CD4-positive, alpha-beta T cell treated with Interferon gamma for 1 hour (primary cell): ENCODE measurements around the gene PLEKHG3.

Experiments used
- DNase-seq: peaks from one replicate; pipeline ENCODE4 v3.0.0-alpha.2; 2020

Gene PLEKHG3

DNA sequence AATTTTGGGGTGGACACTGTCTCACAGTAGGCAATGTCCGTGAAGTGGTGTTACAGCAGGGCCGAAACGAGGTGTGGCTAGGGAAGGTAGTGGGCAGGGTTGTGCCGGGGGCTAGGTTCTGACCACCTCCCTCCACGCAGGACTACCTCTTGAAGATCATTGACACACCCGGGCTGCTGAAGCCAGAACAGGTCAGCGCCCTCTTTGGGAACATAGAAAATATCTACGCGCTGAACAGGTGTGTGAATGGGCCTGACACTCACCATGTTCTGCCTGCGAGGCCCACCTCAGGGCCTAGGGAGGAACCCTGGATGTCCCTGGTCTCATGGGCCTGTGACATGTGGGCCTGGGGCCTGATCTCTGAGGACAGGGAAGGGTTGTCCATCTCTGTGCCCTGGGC is 24.6 kb downstream of the PLEKHG3 start:
- DNase-seq: no peak

DNA sequence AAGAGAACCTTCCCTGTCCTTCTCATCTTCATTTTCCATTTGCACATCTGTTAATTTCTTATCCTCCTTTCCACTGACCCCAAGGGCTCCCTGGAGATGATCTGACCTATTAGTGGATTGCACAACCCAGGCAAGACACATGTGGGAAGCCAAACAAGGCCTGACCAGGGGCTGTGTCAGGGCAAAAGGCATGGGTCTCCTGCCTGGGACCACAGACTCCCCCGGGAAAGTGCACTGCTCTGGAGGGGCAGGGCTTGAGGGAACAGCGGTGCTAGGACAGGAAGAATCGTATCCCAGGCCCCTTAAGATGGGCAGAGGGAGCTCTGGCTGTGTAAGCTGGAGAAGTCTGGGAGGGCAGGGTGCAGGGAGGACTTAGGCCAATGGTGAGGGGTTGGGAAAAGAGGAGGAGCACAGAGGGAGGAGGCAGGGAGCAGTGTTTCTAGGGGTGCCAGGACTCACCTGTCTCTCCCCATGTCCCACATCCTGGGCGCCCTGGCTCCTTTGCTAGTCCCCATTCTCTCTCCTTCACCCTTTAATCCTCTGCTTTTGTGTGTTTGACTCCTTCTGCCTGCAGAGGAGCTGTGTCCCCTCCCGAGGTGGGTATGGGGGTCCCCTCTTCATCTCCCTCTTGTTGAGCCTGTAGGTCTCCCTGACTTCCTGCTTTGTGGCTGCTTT is 25.3 kb downstream of the PLEKHG3 start:
- DNase-seq: no peak

- no peak for DNase-seq
Measured at GRCh38 chr14:64730061-64730440, 25.8 kb downstream of the PLEKHG3 start.

- DNase-seq: no peak
Measured at GRCh38 chr14:64730681-64731080, 26.5 kb downstream of the PLEKHG3 start.

DNA sequence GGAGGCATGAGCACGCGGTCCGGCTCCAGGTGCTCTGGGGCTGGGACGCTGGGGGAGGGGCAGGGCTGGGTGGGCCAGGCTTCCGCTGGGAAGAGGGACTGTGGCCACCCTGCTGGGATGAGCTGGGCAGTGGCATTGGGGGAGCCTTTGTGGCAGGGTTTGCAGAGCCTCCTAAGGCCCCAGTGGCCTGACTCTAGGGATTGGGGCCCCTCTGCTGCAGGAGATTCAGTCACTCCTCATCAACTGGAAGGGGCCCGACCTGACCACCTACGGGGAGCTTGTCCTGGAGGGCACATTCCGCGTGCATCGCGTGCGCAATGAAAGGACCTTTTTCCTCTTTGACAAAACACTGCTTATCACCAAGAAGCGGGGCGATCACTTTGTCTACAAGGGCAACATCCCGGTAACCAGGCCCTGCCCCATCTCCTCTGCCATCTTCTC is 26.9 kb downstream of the PLEKHG3 start:
- no peak for DNase-seq

GRCh38 chr14:64732066-64732465 is 27.8 kb downstream of the PLEKHG3 start:
- no peak for DNase-seq

DNA sequence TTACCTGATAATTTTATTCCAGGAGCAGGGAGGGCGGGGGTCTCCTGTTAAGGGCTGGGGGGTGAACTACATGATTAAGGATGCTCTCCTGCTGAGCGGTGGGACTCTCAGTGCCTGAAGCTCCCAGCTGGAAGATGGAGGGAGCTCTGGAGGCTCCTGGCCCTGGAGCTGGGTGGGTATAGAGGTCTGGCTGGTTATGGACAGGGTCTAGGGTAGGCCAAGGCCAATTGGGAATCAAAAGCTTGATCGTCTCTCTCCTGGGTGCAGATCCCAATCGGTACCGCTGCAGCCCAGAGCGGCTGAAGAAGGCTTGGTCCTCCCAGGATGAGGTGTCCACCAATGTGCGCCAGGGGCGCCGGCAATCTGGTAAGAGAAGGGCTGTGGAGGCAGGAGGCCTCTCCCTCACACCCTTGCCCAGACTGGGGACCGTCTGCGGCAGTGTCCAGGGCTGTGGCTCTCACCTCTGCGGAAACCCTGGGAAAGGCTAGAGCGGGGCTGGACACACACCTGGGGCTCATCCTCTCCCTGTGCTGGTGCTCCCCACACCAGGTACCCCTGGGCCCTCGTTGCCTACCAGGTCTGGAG is 28.4 kb downstream of the PLEKHG3 start:
- DNase-seq: no peak

DNA sequence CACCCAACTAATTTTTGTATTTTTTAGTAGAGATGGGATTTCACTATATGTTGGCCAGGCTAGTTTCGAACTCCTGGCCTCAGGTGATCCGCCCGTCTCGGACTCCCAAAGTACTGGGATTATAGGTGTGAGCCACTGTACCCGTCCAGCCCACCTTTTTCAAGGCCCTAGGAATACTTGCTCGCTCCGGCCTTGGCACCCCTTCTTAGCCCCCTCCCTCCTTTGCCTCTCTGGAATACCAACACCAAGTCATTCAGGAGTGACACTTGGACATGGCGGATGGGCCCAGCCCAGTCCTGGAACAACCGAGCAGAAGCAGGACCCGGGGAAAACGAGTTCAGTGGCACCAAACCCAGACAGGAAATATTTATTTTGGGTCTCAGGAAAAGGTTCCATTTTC is 29.1 kb downstream of the PLEKHG3 start:
- DNase-seq: no peak

DNA sequence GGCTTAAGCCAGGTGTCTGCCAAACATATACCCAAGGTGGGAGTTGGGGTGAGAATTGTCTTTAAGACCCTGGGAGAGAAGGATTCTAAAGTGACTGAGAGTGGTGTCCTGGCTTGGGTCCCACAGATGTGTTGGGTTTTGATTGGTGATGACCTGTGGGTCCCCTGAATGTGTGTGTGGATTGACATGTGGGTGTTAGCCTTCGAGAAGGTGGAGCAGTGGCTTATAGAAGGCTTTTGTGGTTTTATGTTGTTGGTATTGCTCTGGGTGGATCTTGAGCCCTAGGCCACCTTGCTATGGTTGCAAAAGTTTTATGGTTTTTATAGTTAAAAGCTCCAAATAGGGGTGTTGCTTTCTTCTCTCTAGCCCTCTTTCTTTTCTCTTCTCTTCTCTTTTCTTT is 29.7 kb downstream of the PLEKHG3 start:
- no peak for DNase-seq

GRCh38 chr14:64734990-64735389 is 30.8 kb downstream of the PLEKHG3 start:
- DNase-seq: no peak

- DNase-seq: no peak
Measured at GRCh38 chr14:64736271-64737169, 32.3 kb downstream of the PLEKHG3 start.

DNA sequence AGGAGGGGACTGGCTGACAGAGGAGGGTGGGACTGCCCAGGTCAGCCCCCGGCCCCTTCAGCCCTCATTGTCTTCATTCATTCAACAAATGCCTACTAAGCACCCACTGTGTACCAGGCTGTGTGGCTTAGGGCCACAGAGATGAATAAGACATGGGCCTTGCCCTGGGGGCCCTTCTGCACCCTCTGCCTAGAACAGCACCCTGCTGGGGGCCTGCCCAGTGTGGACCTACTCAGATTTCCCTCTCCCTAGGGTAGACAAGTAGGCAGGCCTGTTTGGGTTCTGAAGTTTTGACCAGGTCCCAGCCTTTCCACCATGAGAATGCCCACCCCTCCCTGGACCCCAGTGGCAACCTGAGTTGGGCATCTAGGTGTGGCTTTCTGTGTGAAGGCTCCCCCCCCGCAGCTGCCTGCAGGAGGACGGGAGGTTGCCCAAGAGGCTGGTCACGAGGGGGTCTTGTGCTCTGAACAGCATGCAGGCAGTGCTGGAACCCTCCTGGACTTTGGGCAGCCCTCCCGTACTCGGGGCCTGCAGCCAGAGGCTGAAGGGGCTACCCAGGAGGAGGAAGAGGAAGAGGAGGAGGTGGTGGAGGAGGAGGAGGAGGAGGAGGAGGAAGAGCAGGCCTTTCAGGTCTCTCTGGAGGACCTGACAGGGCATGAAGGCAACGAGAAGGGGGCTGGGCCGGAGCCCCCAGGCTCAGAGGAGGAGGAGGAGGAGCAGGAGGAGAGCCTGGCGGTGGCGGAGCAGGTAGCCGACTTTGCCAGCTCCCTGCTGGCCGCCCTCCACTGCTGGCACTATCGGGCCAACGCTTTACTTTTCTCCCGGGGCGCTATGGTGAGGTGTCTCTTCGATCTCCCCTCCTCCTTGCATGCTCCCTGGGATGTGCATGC is 33.4 kb downstream of the PLEKHG3 start:
- no peak for DNase-seq

DNA sequence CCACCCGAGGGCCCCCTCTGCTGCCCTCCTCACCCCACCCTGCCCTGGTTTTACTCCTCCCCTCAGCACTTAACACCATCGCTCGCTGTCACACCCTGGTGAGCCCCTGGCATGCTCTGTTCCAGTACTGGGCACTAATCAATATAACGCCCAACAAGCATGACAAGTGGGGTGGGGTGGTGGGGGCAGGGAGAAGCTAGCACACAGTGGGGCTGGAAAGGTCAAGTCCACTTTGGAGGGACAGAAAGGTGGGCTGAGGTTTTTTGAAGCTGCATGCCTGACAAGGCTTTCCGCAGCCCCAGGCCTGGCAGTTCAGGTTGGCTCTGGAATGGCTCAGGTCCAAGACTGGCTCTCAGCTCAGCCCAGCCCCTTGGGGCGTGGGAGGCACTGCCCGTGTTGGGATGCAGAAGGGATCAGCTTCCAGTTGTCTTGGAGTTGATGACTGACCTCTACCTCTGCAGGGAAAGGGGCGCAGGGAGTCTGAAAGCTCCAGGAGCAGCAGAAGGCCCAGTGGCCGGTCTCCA is 34.1 kb downstream of the PLEKHG3 start:
- DNase-seq: no peak

DNA sequence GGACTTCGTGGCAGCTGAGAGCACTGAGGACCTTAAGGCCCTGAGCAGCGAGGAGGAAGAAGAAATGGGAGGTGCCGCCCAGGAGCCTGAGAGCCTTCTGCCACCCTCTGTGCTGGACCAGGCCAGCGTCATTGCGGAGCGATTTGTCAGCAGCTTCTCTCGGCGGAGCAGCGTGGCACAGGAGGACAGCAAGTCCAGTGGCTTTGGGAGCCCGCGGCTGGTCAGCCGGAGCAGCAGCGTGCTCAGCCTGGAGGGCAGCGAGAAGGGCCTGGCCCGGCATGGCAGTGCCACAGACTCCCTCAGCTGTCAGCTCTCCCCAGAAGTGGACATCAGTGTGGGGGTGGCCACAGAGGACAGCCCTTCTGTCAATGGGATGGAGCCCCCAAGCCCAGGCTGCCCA is 37.0 kb downstream of the PLEKHG3 start:
- DNase-seq: no peak

GRCh38 chr14:64741961-64742360 is 37.7 kb downstream of the PLEKHG3 start:
- no peak for DNase-seq

DNA sequence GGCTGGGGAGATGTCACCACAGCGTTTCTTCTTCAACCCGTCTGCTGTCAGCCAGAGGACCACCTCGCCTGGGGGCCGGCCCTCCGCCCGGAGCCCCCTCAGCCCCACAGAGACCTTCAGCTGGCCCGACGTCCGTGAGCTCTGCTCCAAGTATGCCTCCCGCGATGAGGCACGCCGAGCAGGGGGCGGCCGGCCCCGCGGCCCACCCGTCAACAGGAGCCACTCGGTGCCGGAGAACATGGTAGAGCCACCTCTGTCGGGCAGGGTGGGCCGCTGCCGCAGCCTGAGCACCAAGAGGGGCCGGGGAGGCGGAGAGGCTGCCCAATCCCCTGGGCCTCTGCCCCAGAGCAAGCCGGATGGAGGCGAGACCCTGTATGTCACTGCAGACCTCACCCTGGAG is 38.8 kb downstream of the PLEKHG3 start:
- DNase-seq: no peak

DNA sequence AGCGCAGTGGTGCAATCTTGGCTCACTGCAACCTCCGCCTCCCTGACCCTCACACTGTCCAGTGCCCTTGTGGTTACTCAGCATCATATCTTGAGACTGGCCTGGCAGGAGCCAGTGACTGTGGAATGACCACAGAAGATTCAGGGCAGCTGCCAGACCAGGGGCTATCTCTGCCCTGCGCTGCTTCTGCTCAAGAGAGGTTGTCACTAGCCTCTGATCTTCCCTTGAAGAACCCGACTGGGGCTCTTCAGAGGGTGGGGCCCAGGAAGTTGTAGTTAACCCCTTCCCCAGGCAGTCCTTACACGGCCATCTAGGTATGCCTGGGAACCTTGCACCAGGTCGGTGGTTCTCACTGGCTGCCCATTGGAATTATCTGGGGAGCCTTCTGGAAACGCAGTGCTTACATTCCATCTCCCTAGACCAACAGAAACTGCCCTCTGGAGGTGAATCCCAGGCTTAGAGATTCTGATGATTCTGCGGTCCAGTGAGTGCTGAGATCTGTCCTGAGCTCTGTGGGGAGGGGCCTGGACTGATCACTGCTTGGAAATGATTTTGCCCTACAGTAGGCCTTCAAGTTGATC is 41.4 kb downstream of the PLEKHG3 start:
- no peak for DNase-seq

DNA sequence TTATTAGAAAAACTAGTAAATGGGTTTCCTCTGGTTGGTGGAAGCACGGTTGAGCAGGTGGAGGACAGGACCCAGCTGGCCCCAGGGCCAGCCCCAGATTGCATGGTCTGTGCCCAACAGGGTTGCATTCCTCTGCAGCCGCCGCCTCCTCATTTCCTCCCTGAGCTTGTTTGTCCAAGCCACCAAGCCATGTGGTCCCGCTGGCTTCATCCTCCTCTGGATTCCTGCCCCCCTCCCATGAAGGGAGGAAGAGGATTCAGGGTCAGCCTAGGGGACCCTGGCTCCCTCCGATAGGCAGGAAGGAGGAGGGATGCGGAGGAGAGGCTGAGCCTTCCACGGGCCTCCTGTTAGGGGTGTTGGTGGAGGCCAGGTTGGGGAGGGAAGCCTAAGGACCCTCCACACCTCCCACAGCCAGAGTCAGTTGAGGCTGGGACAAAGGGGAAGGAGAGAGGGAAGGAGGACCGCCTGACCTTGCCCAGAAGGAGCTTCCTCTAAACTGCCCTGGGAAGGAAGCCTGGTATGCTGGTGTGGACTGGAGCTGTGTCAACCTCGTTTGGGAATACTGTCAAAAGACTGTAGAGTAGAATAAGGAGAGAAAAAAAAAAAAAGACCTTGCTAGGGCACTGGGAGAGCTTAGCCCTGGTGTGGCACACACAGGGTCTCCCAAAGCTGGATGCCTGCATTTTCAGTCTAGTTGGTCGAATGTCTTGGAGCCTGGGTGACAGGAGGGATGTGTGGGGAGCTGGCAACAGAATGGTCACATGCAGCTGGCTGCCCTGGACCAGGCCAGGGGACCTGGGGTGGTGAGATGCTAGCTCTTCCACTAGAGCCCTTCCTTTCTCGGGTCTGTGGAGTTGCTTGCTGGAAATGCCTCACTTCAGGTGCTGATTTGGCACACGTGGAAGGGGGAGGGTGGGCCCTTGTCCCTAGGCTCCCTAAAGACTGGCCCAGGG is 42.4 kb downstream of the PLEKHG3 start:
- DNase-seq: no peak

DNA sequence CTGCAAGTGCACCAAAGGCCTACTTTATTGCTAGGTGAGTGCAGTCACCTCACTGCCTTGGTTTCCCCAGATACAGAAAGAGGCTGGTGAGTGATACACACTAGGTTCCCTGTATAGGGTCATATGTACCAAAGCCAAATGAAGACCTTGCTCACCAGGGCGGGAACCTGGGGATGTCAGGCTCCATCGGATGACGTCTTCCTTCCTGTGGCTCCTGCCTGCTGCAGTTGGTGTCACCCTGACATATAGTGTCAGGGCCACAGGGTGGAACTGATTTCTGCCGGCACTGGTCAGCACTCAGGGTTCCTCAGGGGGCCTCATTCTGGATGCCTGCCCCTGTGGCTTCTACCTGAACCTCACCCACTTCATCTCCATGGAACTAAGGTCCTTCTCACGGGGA is 43.1 kb downstream of the PLEKHG3 start:
- DNase-seq: no peak

GRCh38 chr14:64748521-64748920 is 44.3 kb downstream of the PLEKHG3 start:
- DNase-seq: no peak
